HepG2 (cell line): ENCODE measurements around the gene MRPL43. TPM values are rescaled to one million over a fixed set of nuclear protein-coding genes. Genes with fewer than 3 reads are reported as not detected.

Source experiments
- BRCA1 ChIP-seq: sonication (generic); formaldehyde crosslinking; IDR thresholded peaks from 2 replicates; pipeline ENCODE4 v1.4.0; 2020; ENCODE audit warnings: missing genetic modification reagents
- HMG20B ChIP-seq: conservative IDR thresholded peaks from 2 replicates; pipeline ENCODE4 v1.6.1; 2016; ENCODE audit warnings: missing genetic modification reagents, missing compliant biosample characterization
- HNF4A ChIP-seq: sonication (generic); formaldehyde crosslinking; IDR thresholded peaks from 2 replicates; pipeline ENCODE4 v1.4.0; 2020; ENCODE audit warnings: missing genetic modification reagents
- JUNB ChIP-seq: sonication (generic); formaldehyde crosslinking; IDR thresholded peaks from 2 replicates; pipeline ENCODE4 v1.8.0; 2022; ENCODE audit warnings: missing genetic modification reagents, mild to moderate bottlenecking, borderline replicate concordance
- MAX ChIP-seq: IDR thresholded peaks from 2 replicates; pipeline ENCODE4 v1.6.1; 2012; ENCODE audit warnings: inconsistent platforms
- PCBP1 ChIP-seq: fragments of 200-400 bp; formaldehyde crosslinking; IDR thresholded peaks from 2 replicates; pipeline ENCODE4 v1.6.1; 2017; ENCODE audit warnings: mild to moderate bottlenecking, low read depth, low read length, borderline replicate concordance
- SNAPC4 ChIP-seq: sonication (generic); formaldehyde crosslinking; IDR thresholded peaks from 2 replicates; pipeline ENCODE4 v1.4.0; 2020; ENCODE audit warnings: mild to moderate bottlenecking, missing genetic modification reagents
- THRA ChIP-seq: sonication (generic); formaldehyde crosslinking; IDR thresholded peaks from 2 replicates; pipeline ENCODE4 v1.4.0; 2020; ENCODE audit warnings: missing genetic modification reagents, borderline replicate concordance
- TRIM24 ChIP-seq: sonication (generic); formaldehyde crosslinking; IDR thresholded peaks from 2 replicates; pipeline ENCODE4 v1.8.0; 2022; ENCODE audit warnings: mild to moderate bottlenecking, missing genetic modification reagents
- ZBTB14 ChIP-seq: sonication (generic); formaldehyde crosslinking; IDR thresholded peaks from 2 replicates; pipeline ENCODE4 v1.4.0; 2020; ENCODE audit warnings: missing genetic modification reagents
- ZBTB33 ChIP-seq: sonication (generic); formaldehyde crosslinking; IDR thresholded peaks from 2 replicates; pipeline ENCODE4 v1.4.0; 2020; ENCODE audit warnings: missing genetic modification reagents
- ZFY ChIP-seq: sonication (generic); formaldehyde crosslinking; IDR thresholded peaks from 2 replicates; pipeline ENCODE4 v1.4.0; 2020; ENCODE audit warnings: missing genetic modification reagents
- ZNF263 ChIP-seq: sonication (generic); formaldehyde crosslinking; IDR thresholded peaks from 2 replicates; pipeline ENCODE4 v1.4.0; 2020; ENCODE audit warnings: missing genetic modification reagents
- ZNF317 ChIP-seq: sonication (generic); formaldehyde crosslinking; IDR thresholded peaks from 2 replicates; pipeline ENCODE4 v1.5.0; 2020; ENCODE audit warnings: mild to moderate bottlenecking, missing genetic modification reagents
- ZNF563 ChIP-seq: sonication (generic); formaldehyde crosslinking; IDR thresholded peaks from 2 replicates; pipeline ENCODE4 v1.8.0; 2022; ENCODE audit warnings: mild to moderate bottlenecking, moderate library complexity, missing genetic modification reagents
- ZNF614 ChIP-seq: IDR thresholded peaks from 2 replicates; pipeline ENCODE4 v1.6.1; 2018; ENCODE audit warnings: missing biosample characterization, missing genetic modification reagents, inconsistent platforms, borderline replicate concordance
- ZNF724P ChIP-seq: sonication (generic); formaldehyde crosslinking; IDR thresholded peaks from 2 replicates; pipeline ENCODE4 v1.8.0; 2022; ENCODE audit warnings: missing genetic modification reagents, borderline replicate concordance
- ZNF746 ChIP-seq: sonication (generic); formaldehyde crosslinking; IDR thresholded peaks from 2 replicates; pipeline ENCODE4 v1.8.0; 2022; ENCODE audit warnings: mild to moderate bottlenecking, missing genetic modification reagents
- ZNF841 ChIP-seq: sonication (generic); formaldehyde crosslinking; IDR thresholded peaks from 2 replicates; pipeline ENCODE4 v1.8.1; 2023; ENCODE audit warnings: missing genetic modification reagents, borderline replicate concordance
- ZNF850 ChIP-seq: sonication (generic); formaldehyde crosslinking; conservative IDR thresholded peaks from 2 replicates; pipeline ENCODE4 v1.9.0; 2021; ENCODE audit warnings: mild to moderate bottlenecking, missing genetic modification reagents
- polyA plus RNA-seq, 8 experiments: library from polyadenylated mRNA; depleted of rRNA in 3 of 8; stranded (reverse) in 7 of 8; unstranded in 1 of 8; fragments of >200 nt; fragmentation: Illumina TruSeq in 4 of 8; extraction: Trizol in 4 of 8; gene quantifications; 2 replicates each; pipeline versions ENCODE4 v1.2.1 to v1.2.3, GENCODE V29; 2011 to 2016; ENCODE audit warnings: low read depth in 4 of 8, missing spikeins in 1 of 8, mixed read lengths in 1 of 8; ENCODE audit not compliant: insufficient read depth in 1 of 8
- total RNA-seq, 5 experiments: library from RNA; depleted of rRNA; stranded (reverse); fragments of >200 nt; fragmentation: Illumina TruSeq; extraction: Trizol; gene quantifications; 2 replicates each; pipeline ENCODE4 v1.2.3, GENCODE V29; 2016; ENCODE audit warnings: low read depth in 1 of 5

Gene MRPL43
- total and polyA plus RNA-seq, 2 of the 13 experiments (the other 11 are each of a cell fraction or from before 2014, with no cell fraction given): 71.0 to 73.7 TPM

- TF ChIP-seq ZBTB14 (no peak), ZBTB33 (CRISPR knock-in tag) (no peak), ZNF841 (CRISPR knock-in tag) (no peak), ZNF614 (peak; percentile 34; the same call in 1 of the 2 replicates), ZNF850 (CRISPR knock-in tag) (no peak), PCBP1 (peak; percentile 7; the same call in 1 of the 2 replicates), TRIM24 (CRISPR knock-in tag) (no peak), MAX (peak; percentile 69; the same call in 1 of the 2 replicates), ZNF317 (0 out of 2 replicates have a peak, but pooled peaks have one; percentile 31), HMG20B (peak; percentile 72; the same call in 1 of the 2 replicates), JUNB (no peak), BRCA1 (no peak), ZNF746 (CRISPR knock-in tag) (0 out of 2 replicates have a peak, but pooled peaks have one; percentile 48), ZNF724P (CRISPR knock-in tag) (no peak), ZNF263 (CRISPR knock-in tag) (peak; percentile 64), SNAPC4 (0 out of 2 replicates have a peak, but pooled peaks have one; percentile 41), ZFY (CRISPR knock-in tag) (peak; percentile 26; the same call in 1 of the 2 replicates), ZNF563 (CRISPR knock-in tag) (0 out of 2 replicates have a peak, but pooled peaks have one; percentile 41), THRA (CRISPR knock-in tag) (peak; percentile 83; the same call in 1 of the 2 replicates), HNF4A (CRISPR knock-in tag) (peak; percentile 31)
These were observed 21.6 kb upstream of the MRPL43 start (continued) for GRCh38 chr10:101008823-101009423.
